Endothelial cell of umbilical vein (primary cell): ENCODE results near the gene EDA. TPM values are rescaled to one million over a fixed set of nuclear protein-coding genes. Genes with fewer than 3 reads are reported as not detected.

Experiments
- BruUV-seq: library from RNA; stranded (reverse); fragments of 400-500 nt; replicated peaks from 2 replicates; lab custom pipeline; 2021; lab: Mats Ljungman, UMichigan
- CTCF ChIA-PET: fragments of 300-600, 350-600 bp; sonication (Branson Sonifier 250); formaldehyde crosslinking; loops from one replicate; lab custom pipeline; 2021; ENCODE audit warnings: antibody characterized with exemption, inconsistent platforms; lab: Charles Lee
- POLR2A ChIA-PET: fragments of 300-600, 350-600 bp; sonication (Branson Sonifier 250); formaldehyde crosslinking; loops from one replicate; lab custom pipeline; 2021; ENCODE audit warnings: antibody characterized with exemption, inconsistent platforms; lab: Charles Lee
- DNase-seq: peaks from one replicate; pipeline ENCODE4 v3.0.0-alpha.2; 2011; ENCODE audit warnings: low read depth, low spot score
- FAIRE-seq: peaks from 2 replicates; lab custom pipeline; 2011; peaks lifted over from hg19 to GRCh38; lab: Jason Lieb, UNC
- H2AFZ ChIP-seq: 2 replicates; pipeline ENCODE4 v1.6.0; 2012; ENCODE audit warnings: low read depth, low read length, control low read depth, inconsistent platforms
- H3K27ac ChIP-seq: 2 replicates; pipeline ENCODE4 v1.5.1; 2011; ENCODE audit warnings: low read depth, mild to moderate bottlenecking, control low read depth, low read length, moderate library complexity; ENCODE audit not compliant: insufficient read depth
- H3K27me3 ChIP-seq, 2 experiments: 2 replicates each; pipeline versions ENCODE4 v1.6.0 to v1.6.1; 2011; ENCODE audit warnings: low read length in 2 of 2, mixed read lengths in 1 of 2; ENCODE audit not compliant: control insufficient read depth in 2 of 2, insufficient read depth in 2 of 2
- H3K36me3 ChIP-seq, 2 experiments: 2 replicates in 1 of 2; 3 replicates in 1 of 2; pipeline ENCODE4 v1.5.1; 2011; ENCODE audit warnings: low read length in 2 of 2, mild to moderate bottlenecking in 1 of 2, moderate library complexity in 1 of 2; ENCODE audit not compliant: control insufficient read depth in 2 of 2, insufficient read depth in 2 of 2; ENCODE audit errors: extremely low read depth in 1 of 2
- H3K4me1 ChIP-seq: 3 replicates; pipeline ENCODE4 v1.5.1; 2011; ENCODE audit warnings: mild to moderate bottlenecking, low read length; ENCODE audit not compliant: control insufficient read depth, insufficient read depth; ENCODE audit errors: extremely low read depth
- H3K4me2 ChIP-seq: 2 replicates; pipeline ENCODE4 v1.6.1; 2011; ENCODE audit warnings: low read length, control low read depth, mixed read lengths; ENCODE audit not compliant: insufficient read depth
- H3K4me3 ChIP-seq, 3 experiments: fragments of 200-600 bp in 1 of 3; sonication (generic), shearing (Covaris generic) in 1 of 3; replicated peaks in 1 of 3; 2 replicates each; pipeline ENCODE4 v1.5.1; 2011 to 2016; ENCODE audit warnings: control low read depth in 3 of 3, low read length in 3 of 3, mild to moderate bottlenecking in 2 of 3, inconsistent platforms in 1 of 3, low read depth in 1 of 3, moderate library complexity in 1 of 3; ENCODE audit not compliant: insufficient read depth in 1 of 3
- H3K79me2 ChIP-seq: 2 replicates; pipeline ENCODE4 v1.6.0; 2012; ENCODE audit warnings: low read length, inconsistent platforms; ENCODE audit not compliant: control insufficient read depth, insufficient read depth
- H3K9ac ChIP-seq: replicated peaks from 2 replicates; pipeline ENCODE3; 2011; ENCODE audit warnings: low read length, control low read depth; ENCODE audit not compliant: insufficient read depth; ENCODE audit errors: extremely low read depth
- H3K9me1 ChIP-seq: replicated peaks from 3 replicates; pipeline ENCODE4 v1.6.0; 2011; ENCODE audit warnings: mild to moderate bottlenecking, low read length; ENCODE audit not compliant: control insufficient read depth, insufficient read depth; ENCODE audit errors: extremely low read depth
- H3K9me3 ChIP-seq: replicated peaks from 2 replicates; pipeline ENCODE4 v1.5.1; 2012; ENCODE audit warnings: low read length, inconsistent platforms; ENCODE audit not compliant: control insufficient read depth, insufficient read depth
- H4K20me1 ChIP-seq: replicated peaks from 2 replicates; pipeline ENCODE3; 2011; ENCODE audit warnings: mild to moderate bottlenecking, low read length; ENCODE audit not compliant: control insufficient read depth, insufficient read depth; ENCODE audit errors: extremely low read depth
- EZH2 ChIP-seq: IDR thresholded peaks from 2 replicates; pipeline ENCODE4 v1.6.1; 2012; ENCODE audit warnings: borderline replicate concordance, low read depth, mild to moderate bottlenecking, moderate library complexity, low read length, inconsistent platforms; ENCODE audit not compliant: severe bottlenecking
- FOS ChIP-seq: IDR thresholded peaks from 2 replicates; pipeline ENCODE4 v1.6.1; 2011; ENCODE audit warnings: mild to moderate bottlenecking, low read length, moderate library complexity, borderline replicate concordance; ENCODE audit not compliant: insufficient read depth
- GATA2 ChIP-seq: IDR thresholded peaks from 2 replicates; pipeline ENCODE4 v1.7.0; 2011; ENCODE audit warnings: low read depth, mild to moderate bottlenecking, moderate library complexity, mixed read lengths, low read length; ENCODE audit not compliant: insufficient read length, insufficient read depth
- JUN ChIP-seq: IDR thresholded peaks from 2 replicates; pipeline ENCODE4 v1.6.1; 2011; ENCODE audit warnings: borderline replicate concordance, low read depth; ENCODE audit not compliant: insufficient read length, insufficient read depth
- MYC ChIP-seq: IDR thresholded peaks from one replicate; pipeline ENCODE4 v1.6.1; 2011; ENCODE audit warnings: mild to moderate bottlenecking, low read depth, low read length
- POLR2A ChIP-seq: IDR thresholded peaks from 2 replicates; pipeline ENCODE4 v1.6.1; 2012; ENCODE audit warnings: low read depth, mild to moderate bottlenecking, control low read depth, low read length
- POLR2AphosphoS5 ChIP-seq: IDR thresholded peaks from 2 replicates; pipeline ENCODE4 v1.6.1; 2012; ENCODE audit warnings: low read depth, mild to moderate bottlenecking, control low read depth, low read length, moderate library complexity; ENCODE audit not compliant: insufficient read depth
- dilution Hi-C: fragments of 300-500 bp; cut with MboI; formaldehyde crosslinking; loops from one replicate; pipeline ENCODE4 v1.15.0; 2019; ENCODE audit warnings: low sequenced_read_pairs; ENCODE audit not compliant: extremely low pct_ligation_motif_present
- intact Hi-C: fragments of 100-400 bp; cut with micrococcal nuclease; formaldehyde crosslinking; loops from one replicate; pipeline ENCODE4 v1.10.0; 2022
- polyA plus RNA-seq, 4 experiments: library from polyadenylated mRNA; depleted of rRNA in 3 of 4; stranded (reverse) in 3 of 4; unstranded in 1 of 4; fragments of >200 nt; gene quantifications; 2 replicates each; pipeline versions ENCODE4 v1.2.1 to v1.2.3, GENCODE V29; 2011 to 2012; ENCODE audit warnings: missing spikeins in 1 of 4
- total RNA-seq: library from RNA; stranded (reverse); gene quantifications from 2 replicates; pipeline ENCODE4 v1.2.3, GENCODE V29; 2021
- TF ChIP-seq, protein P1 (sequence below), 2 donors: IDR thresholded peaks; 1 replicate in 1 of 2; 2 replicates in 1 of 2; pipeline ENCODE4 v1.5.1; 2011; ENCODE audit warnings: low read length in 2 of 2, mild to moderate bottlenecking in 2 of 2, moderate library complexity in 2 of 2, control low read depth in 1 of 2, inconsistent platforms in 1 of 2, low read depth in 1 of 2; ENCODE audit not compliant: insufficient read depth in 1 of 2; ENCODE audit errors: extremely low read depth in 1 of 2

The EDA gene
- total and polyA plus RNA-seq, 2 donors (not counting 3 experiments of a cell fraction or from before 2014, with no cell fraction given): 0.37 to 1.2 TPM

DNA sequence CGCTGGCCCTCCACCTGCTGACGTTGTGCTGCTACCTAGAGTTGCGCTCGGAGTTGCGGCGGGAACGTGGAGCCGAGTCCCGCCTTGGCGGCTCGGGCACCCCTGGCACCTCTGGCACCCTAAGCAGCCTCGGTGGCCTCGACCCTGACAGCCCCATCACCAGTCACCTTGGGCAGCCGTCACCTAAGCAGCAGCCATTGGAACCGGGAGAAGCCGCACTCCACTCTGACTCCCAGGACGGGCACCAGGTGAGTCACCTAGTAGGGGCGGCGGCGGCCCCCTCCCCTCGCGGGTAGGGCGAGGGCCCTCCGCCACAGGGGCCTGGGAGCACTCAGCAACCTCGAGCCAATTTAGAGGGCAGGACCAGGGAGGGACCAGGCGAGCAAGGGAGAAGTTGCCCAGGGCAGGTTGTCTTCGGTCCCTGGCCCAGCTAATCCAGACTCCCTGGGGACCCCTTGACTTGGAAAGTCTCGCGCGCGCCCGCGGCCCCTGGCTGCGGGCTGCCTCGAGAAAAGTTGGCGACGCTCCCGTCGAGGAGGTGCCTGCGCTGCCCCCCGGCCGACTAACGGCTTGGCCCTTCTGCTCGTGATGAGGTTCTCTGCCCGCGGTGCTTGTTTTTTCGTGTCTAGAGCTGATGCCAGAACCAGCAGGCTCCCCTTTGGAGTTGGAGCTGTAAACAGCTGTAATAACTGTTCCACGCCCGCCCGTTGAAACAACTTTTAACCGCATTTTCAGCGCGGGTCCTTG lies 717 bp downstream of the EDA start:
- POLR2A ChIA-PET: interaction anchor here (0.6 kb wide), 1 partner anchor 35 kb away, joined by 4 read pairs; no protein-coding TSS in a partner anchor
- no peak for FAIRE-seq

DNA sequence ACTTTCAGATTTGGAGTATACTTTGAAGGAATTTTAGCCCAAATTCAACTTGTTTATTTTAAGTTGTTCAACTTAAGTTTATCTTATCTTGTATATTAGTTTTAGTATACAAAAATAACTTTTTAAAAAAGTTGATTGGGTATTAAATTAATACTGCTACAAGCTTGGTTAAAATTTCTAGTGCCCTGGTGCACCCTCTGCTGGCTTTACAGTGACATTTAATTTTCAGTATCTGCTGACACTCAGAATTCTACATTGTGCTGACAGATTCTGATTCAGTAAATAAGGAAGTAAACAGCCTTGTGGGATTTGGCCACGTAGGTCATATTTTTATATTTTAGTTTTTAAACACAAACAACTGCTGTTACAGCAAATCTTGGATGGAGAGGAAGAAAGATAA lies 2.9 kb downstream of the EDA start:
- no peaks in the 10 kb centered on the region for H3K9me1 ChIP-seq
- no peak overlapping the region for H3K4me2 ChIP-seq
- no peak overlapping the region for H3K27ac ChIP-seq
- dilution Hi-C loops (no loop called here), intact Hi-C loops (loop anchor here (1.0 kb wide), 3 partner anchors 81 to 414 kb away; no protein-coding TSS in a partner anchor)
- POLR2A ChIA-PET: no interaction called here
- no peaks in the 10 kb centered on the region for H3K9me3 ChIP-seq
- H3K4me1 ChIP-seq: no peaks in the 10 kb centered on the region
- peaks cover 9 to 15% of the 10 kb centered on the region in 2 experiments for H3K27me3 ChIP-seq
- DNase-seq (peak; percentile 4), FAIRE-seq (peak; percentile 24)
- no peak overlapping the region for H3K9ac ChIP-seq
- no peak overlapping the region for H3K4me3 ChIP-seq
- no peak for TF ChIP-seq POLR2A
- no peak for TF ChIP-seq EZH2
- TF ChIP-seq, protein P1, sequence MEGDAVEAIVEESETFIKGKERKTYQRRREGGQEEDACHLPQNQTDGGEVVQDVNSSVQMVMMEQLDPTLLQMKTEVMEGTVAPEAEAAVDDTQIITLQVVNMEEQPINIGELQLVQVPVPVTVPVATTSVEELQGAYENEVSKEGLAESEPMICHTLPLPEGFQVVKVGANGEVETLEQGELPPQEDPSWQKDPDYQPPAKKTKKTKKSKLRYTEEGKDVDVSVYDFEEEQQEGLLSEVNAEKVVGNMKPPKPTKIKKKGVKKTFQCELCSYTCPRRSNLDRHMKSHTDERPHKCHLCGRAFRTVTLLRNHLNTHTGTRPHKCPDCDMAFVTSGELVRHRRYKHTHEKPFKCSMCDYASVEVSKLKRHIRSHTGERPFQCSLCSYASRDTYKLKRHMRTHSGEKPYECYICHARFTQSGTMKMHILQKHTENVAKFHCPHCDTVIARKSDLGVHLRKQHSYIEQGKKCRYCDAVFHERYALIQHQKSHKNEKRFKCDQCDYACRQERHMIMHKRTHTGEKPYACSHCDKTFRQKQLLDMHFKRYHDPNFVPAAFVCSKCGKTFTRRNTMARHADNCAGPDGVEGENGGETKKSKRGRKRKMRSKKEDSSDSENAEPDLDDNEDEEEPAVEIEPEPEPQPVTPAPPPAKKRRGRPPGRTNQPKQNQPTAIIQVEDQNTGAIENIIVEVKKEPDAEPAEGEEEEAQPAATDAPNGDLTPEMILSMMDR (IDR thresholded peaks at IDR 0.05; ENCODE audit: extremely low read depth in 1 of 2, insufficient read depth in 1 of 2, low read depth in 1 of 2, low read length in 2 of 2): peak in 1 of 2 donors; percentile 7
- TF ChIP-seq MYC: no peak
- no peak for TF ChIP-seq GATA2
- TF ChIP-seq FOS: no peak
- no peak for TF ChIP-seq POLR2AphosphoS5
- CTCF ChIA-PET: interaction anchor here (0.8 to 4.6 kb wide), 10 partner anchors 12 to 796 kb away, joined by 3 to 33 read pairs (median 6); no protein-coding TSS in a partner anchor
- H3K36me3 ChIP-seq: no peaks in the 10 kb centered on the region
- no peak overlapping the region for H2AFZ ChIP-seq
- H3K79me2 ChIP-seq: no peaks in the 10 kb centered on the region
- BruUV-seq: no TSS peak
- H4K20me1 ChIP-seq: no peaks in the 10 kb centered on the region

More for the DNA sequence above, 717 bp downstream of the EDA start:
- dilution Hi-C loops: no loop called here
- intact Hi-C loops: loop anchor here (1.0 kb wide), 1 partner anchor 480 kb away; no protein-coding TSS in a partner anchor
- DNase-seq: peak; percentile 0
- H3K79me2 ChIP-seq: no peaks in the 10 kb centered on the region
- no peaks in the 10 kb centered on the region for H3K4me1 ChIP-seq
- H4K20me1 ChIP-seq: no peaks in the 10 kb centered on the region
- no peaks in the 10 kb centered on the region for H3K9me3 ChIP-seq
- H3K36me3 ChIP-seq: no peaks in the 10 kb centered on the region
- H2AFZ ChIP-seq: peak overlapping the region; percentile 80
- no peaks in the 10 kb centered on the region for H3K9me1 ChIP-seq
- no peak for TF ChIP-seq JUN
- peak; percentile 35 for TF ChIP-seq EZH2
- H3K4me3 ChIP-seq: peak overlapping the region in 2 of 3 experiments; percentile 32 to 47
- peaks cover 9 to 15% of the 10 kb centered on the region in 2 experiments for H3K27me3 ChIP-seq
- H3K27ac ChIP-seq: no peak overlapping the region
- BruUV-seq: no TSS peak
- H3K9ac ChIP-seq: no peak overlapping the region
- peak overlapping the region; percentile 25 for H3K4me2 ChIP-seq
- CTCF ChIA-PET: interaction anchor here (0.6 to 4.6 kb wide), 3 partner anchors 11 to 414 kb away, joined by 3 to 33 read pairs (median 4); no protein-coding TSS in a partner anchor
